Neural crest cell (in vitro differentiated cells): Measurements from ENCODE around the gene AUH. TPM values are rescaled to one million over a fixed set of nuclear protein-coding genes. Genes with fewer than 3 reads are reported as not detected.

ENCODE experiments used
- DNase-seq: peaks from one replicate; pipeline ENCODE4 v3.0.0; 2021; ENCODE audit warnings: low read depth, mixed read lengths, low spot score
- H3K27ac Mint-ChIP-seq: one replicate; pipeline ENCODE4 v1.8.0; 2021; ENCODE audit warnings: mild to moderate bottlenecking, mixed read lengths; ENCODE audit not compliant: unreplicated experiment
- H3K27me3 Mint-ChIP-seq: 2 replicates; pipeline ENCODE4 v1.8.0; 2021; ENCODE audit warnings: low read depth, mild to moderate bottlenecking, mixed read lengths
- H3K36me3 Mint-ChIP-seq: 2 replicates; pipeline ENCODE4 v1.8.0; 2021; ENCODE audit warnings: low read depth, mild to moderate bottlenecking, mixed read lengths
- H3K4me1 Mint-ChIP-seq: 2 replicates; pipeline ENCODE4 v1.8.0; 2021; ENCODE audit warnings: mixed read lengths
- H3K4me3 Mint-ChIP-seq: one replicate; pipeline ENCODE4 v1.8.0; 2021; ENCODE audit warnings: mild to moderate bottlenecking, mixed read lengths
- H3K9me3 Mint-ChIP-seq: 2 replicates; pipeline ENCODE4 v1.8.0; 2021; ENCODE audit warnings: mixed read lengths
- total RNA-seq: library from RNA; stranded (reverse); gene quantifications from 2 replicates; pipeline ENCODE4 v1.2.1, GENCODE V29; 2021
- TF ChIP-seq, protein P1 (sequence below): fragments of 200-600 bp; sonication (generic); conservative IDR thresholded peaks from 2 replicates; pipeline ENCODE4 v1.5.0; 2021; ENCODE audit warnings: antibody characterized with exemption, mild to moderate bottlenecking

Gene AUH
- total RNA-seq, 1 donor from 2014 or later = 10.8 TPM

DNA sequence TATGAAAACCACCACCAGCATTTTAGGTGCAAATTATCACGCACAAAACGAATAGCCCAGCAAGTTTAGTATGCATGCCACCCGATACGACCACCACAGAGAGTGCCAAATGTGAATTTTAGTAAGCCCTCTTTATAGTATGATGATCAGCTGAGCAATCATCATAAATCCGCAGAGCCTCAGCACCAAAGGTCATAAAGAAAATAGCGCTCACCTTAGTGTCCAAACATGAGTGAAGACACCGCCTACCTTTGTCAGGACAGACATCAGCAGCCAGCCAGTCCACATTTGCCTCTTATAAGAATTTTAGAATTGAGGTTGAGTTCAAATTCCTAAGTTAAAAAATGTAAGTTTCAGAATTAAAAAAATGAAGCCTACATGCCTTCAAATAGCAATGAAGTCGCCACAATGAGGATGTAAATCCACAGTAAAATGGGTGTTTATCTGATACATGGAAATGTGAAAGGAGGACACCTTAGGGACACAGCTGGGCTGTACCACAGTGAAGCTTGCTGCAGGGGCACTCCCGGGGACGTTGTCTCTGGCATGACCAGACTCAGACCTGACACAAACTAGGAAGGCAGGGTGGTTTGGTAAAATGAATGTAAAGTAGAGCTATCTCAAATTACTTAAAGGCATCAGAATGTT, 149.0 kb downstream of the AUH start:
- Mint-ChIP-seq H3K27ac (no peak overlapping the region), H3K36me3 (peaks cover 5% of the 10 kb centered on the region), H3K4me1 (peaks cover 9% of the 10 kb centered on the region), H3K9me3 (no peaks in the 10 kb centered on the region), H3K4me3 (no peak overlapping the region), H3K27me3 (no peaks in the 10 kb centered on the region)
- TF ChIP-seq, protein P1, sequence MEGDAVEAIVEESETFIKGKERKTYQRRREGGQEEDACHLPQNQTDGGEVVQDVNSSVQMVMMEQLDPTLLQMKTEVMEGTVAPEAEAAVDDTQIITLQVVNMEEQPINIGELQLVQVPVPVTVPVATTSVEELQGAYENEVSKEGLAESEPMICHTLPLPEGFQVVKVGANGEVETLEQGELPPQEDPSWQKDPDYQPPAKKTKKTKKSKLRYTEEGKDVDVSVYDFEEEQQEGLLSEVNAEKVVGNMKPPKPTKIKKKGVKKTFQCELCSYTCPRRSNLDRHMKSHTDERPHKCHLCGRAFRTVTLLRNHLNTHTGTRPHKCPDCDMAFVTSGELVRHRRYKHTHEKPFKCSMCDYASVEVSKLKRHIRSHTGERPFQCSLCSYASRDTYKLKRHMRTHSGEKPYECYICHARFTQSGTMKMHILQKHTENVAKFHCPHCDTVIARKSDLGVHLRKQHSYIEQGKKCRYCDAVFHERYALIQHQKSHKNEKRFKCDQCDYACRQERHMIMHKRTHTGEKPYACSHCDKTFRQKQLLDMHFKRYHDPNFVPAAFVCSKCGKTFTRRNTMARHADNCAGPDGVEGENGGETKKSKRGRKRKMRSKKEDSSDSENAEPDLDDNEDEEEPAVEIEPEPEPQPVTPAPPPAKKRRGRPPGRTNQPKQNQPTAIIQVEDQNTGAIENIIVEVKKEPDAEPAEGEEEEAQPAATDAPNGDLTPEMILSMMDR = no peak
- no peak for DNase-seq

DNA sequence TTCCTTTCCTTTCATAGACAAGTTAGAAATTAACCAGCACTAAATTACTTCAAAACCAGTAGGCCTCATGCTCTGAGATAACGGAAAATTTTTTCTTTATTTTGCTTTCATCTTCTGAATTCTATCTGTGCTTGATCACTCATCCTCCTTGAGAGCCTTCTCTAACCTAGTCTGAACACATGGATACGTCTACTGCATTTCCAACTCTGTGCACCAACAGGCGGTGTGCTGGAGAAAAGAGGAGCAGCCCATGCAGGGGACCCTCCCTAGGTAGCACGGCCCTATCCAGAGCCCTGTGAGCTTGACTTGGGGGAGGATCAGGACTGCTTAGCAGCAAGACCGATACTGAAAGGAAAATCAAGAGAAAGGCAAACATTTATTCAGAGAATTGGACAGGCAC, 149.8 kb downstream of the AUH start:
- TF ChIP-seq, protein P1 = no peak
- H3K27me3 Mint-ChIP-seq = no peaks in the 10 kb centered on the region
- DNase-seq = no peak
- H3K4me3 Mint-ChIP-seq = no peak overlapping the region
- H3K4me1 Mint-ChIP-seq = peaks cover 16% of the 10 kb centered on the region
- H3K9me3 Mint-ChIP-seq = no peaks in the 10 kb centered on the region
- H3K36me3 Mint-ChIP-seq = peaks cover 5% of the 10 kb centered on the region
- H3K27ac Mint-ChIP-seq = peak overlapping the region; percentile 36

DNA sequence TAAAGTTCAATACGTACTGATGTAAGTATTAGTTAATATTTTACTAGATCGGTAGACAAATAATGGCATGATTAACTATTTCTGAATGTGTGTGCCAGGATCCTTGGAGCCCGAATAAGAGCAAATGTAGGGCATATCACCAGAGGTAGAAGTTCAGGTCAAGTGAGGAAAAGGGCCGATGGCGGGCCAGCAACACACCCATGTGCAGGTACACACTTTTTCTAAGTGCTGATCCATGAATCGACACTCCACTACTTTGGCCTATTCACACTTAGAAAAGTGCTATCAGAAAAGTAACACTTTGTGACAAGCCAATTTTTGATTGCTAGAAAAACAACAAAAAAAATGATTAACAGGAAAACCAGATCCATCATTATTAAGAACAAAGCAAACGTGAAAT, 150.3 kb downstream of the AUH start:
- no peak overlapping the region for H3K4me3 Mint-ChIP-seq
- no peak for DNase-seq
- peaks cover under 1% of the 10 kb centered on the region for H3K9me3 Mint-ChIP-seq
- peaks cover 5% of the 10 kb centered on the region for H3K36me3 Mint-ChIP-seq
- no peaks in the 10 kb centered on the region for H3K27me3 Mint-ChIP-seq
- TF ChIP-seq, protein P1 = no peak
- H3K4me1 Mint-ChIP-seq = peaks cover 16% of the 10 kb centered on the region
- no peak overlapping the region for H3K27ac Mint-ChIP-seq

DNA sequence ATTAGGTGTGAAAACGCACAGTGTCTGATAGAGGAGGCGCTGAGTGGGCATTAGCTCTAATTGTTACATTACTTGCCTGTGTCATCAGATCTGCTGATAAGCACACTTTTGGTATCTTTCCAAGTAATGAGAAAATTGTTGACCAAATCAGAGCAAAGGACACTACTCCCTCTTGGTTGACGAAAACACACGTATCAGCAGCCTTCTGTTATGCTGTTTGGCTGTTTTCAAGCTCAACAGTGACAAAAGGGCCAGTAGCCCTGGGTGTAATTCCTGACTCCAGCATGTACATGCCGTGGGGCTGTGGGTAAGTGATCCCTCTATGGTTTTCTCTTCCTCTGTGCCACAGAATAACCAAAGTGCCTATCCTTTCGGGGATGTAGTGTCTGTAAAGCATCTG, 151.4 kb downstream of the AUH start:
- Mint-ChIP-seq H3K27ac (no peak overlapping the region), H3K27me3 (no peaks in the 10 kb centered on the region), H3K4me1 (peaks cover 16% of the 10 kb centered on the region), H3K4me3 (no peak overlapping the region), H3K9me3 (peaks cover 7% of the 10 kb centered on the region), H3K36me3 (peaks cover 5% of the 10 kb centered on the region)
- TF ChIP-seq, protein P1 = no peak
- no peak for DNase-seq

DNA sequence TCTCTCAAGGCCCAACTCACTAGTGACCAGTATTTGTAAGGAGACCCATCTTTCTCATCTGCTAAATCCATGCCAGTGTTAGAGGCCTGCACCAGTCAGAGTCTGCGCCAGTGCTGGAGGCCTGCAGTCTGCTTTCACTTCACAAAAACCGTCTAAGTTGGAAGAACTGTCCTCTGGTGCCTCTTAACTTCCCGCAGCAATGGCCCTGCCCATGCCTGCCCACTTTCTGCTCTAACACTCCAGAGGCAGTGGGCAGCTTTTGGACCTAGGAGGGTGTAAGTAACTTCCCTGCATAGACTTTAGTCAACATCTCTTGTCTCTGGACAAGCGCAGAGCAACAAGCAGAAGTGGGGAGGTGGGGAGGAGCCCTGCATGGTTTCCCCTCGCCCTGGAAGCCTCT, 152.9 kb downstream of the AUH start:
- TF ChIP-seq, protein P1 = no peak

More for the DNA sequence above, 152.9 kb downstream of the AUH start:
- Mint-ChIP-seq H3K4me3 (no peak overlapping the region), H3K27ac (no peak overlapping the region), H3K27me3 (no peaks in the 10 kb centered on the region), H3K4me1 (peaks cover 16% of the 10 kb centered on the region), H3K9me3 (peaks cover 11% of the 10 kb centered on the region), H3K36me3 (peaks cover 9% of the 10 kb centered on the region)
- no peak for DNase-seq
